Right kidney (tissue), 1 donor: ENCODE data around the gene ZNF419.

Experiments used
- DNase-seq: peaks from one replicate; pipeline ENCODE4 v3.0.0-alpha.2; 2016

Gene ZNF419

DNA sequence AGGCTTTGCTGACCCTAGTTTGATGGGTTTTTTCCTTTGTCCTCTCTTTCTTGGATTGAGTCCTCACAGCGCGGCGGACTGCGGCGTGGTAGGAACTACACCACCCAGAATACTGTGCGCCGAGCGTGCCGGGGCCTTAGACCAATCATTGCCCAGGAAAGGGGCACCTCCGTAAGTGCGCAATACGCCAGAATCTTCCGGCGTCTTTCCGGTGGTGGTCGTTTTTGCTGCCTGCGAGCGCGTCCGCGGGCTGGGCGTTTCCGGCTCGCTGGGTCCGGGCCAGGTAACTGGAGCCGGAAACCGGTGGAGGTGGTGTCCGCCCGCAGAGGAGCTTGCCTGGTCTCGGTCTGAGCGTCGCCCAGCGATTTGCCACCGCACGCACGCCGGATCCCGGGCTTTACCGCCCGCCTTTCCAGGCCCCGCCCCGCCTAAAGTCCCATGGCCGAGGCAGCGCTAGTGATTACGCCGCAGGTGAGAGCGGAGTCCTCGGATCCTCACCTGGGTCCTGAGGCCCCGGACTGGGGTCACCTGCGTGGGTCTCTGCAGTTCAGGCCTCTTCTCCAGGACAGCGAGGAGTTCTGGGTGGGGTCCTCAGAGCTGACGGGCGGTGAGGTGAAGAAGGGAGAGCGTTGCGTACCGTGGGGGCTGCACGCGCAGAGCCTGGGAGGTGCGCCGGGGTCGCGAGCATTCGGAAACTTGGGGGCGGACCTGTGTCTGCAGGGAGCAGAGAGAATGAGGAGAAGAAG lies 39.8 kb downstream of the ZNF419 start, which contains the start of gene ZNF549:
Gene ZNF549 (plus strand): TSS at position 221 of the 746 bp plus-strand sequence. CDS start 218 bp downstream, at position 439.
- peak; percentile 83 for DNase-seq

DNA sequence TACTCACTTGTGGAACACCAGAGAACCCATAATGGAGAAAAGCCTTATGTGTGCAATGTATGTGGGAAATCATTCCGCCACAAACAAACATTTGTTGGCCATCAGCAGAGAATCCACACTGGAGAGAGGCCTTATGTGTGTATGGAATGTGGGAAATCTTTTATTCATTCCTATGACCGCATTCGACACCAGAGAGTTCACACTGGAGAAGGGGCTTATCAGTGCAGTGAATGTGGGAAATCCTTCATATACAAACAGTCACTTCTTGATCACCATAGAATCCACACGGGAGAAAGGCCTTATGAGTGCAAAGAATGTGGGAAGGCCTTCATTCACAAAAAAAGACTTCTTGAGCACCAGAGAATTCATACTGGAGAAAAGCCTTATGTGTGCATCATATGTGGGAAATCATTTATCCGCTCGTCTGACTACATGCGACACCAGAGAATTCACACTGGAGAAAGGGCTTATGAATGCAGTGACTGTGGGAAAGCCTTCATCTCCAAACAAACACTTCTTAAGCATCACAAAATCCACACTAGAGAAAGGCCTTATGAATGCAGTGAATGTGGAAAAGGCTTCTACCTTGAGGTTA lies 50.5 kb downstream of the ZNF419 start:
- DNase-seq, result no peak
